H9 (cell line): ENCODE data around the gene MYO5B. TPM values are rescaled to one million over a fixed set of nuclear protein-coding genes. Genes with fewer than 3 reads are reported as not detected.
A peak's percentile ranks its signal among the peaks of the same experiment; 100 is the strongest.

Experiments used
- DNase-seq: peaks from one replicate; pipeline ENCODE4 v3.0.0-alpha.2; 2017
- H2AFZ ChIP-seq: one replicate; pipeline ENCODE4 v1.6.1; 2013; ENCODE audit warnings: mild to moderate bottlenecking, low read length, control low read depth, moderate library complexity
- H2AK5ac ChIP-seq: 2 replicates; pipeline ENCODE4 v1.6.1; 2013; ENCODE audit warnings: low read length, control low read depth, mixed read lengths; ENCODE audit not compliant: insufficient read length
- H2BK120ac ChIP-seq: one replicate; pipeline ENCODE4 v1.6.1; 2013; ENCODE audit warnings: low read depth, mild to moderate bottlenecking, low read length, control low read depth, inconsistent platforms; ENCODE audit not compliant: poor library complexity, severe bottlenecking
- H2BK12ac ChIP-seq: 2 replicates; pipeline ENCODE4 v1.6.1; 2013; ENCODE audit warnings: low read length, control low read depth, mixed read lengths, low read depth; ENCODE audit not compliant: insufficient read length
- H2BK15ac ChIP-seq: 2 replicates; pipeline ENCODE4 v1.6.1; 2013; ENCODE audit warnings: low read depth, low read length, control low read depth
- H2BK20ac ChIP-seq: one replicate; pipeline ENCODE4 v1.6.1; 2013; ENCODE audit warnings: low read depth, mild to moderate bottlenecking, low read length, control low read depth, inconsistent platforms; ENCODE audit not compliant: poor library complexity, severe bottlenecking
- H2BK5ac ChIP-seq: 2 replicates; pipeline ENCODE4 v1.6.1; 2013; ENCODE audit warnings: low read length, control low read depth, mixed read lengths; ENCODE audit not compliant: insufficient read length
- H3K14ac ChIP-seq: 2 replicates; pipeline ENCODE4 v1.6.1; 2013; ENCODE audit warnings: low read length, control low read depth; ENCODE audit not compliant: insufficient read depth
- H3K18ac ChIP-seq: 2 replicates; pipeline ENCODE4 v1.6.1; 2013; ENCODE audit warnings: low read depth, mild to moderate bottlenecking, mixed read lengths, low read length, control low read depth; ENCODE audit not compliant: insufficient read length
- H3K23ac ChIP-seq: 2 replicates; pipeline ENCODE4 v1.6.1; 2013; ENCODE audit warnings: low read length, control low read depth, mixed read lengths, low read depth; ENCODE audit not compliant: insufficient read length
- H3K23me2 ChIP-seq: 2 replicates; pipeline ENCODE4 v1.6.1; 2013; ENCODE audit warnings: low read depth, mild to moderate bottlenecking, mixed read lengths, low read length, control low read depth; ENCODE audit not compliant: insufficient read length, poor library complexity, severe bottlenecking
- H3K27ac ChIP-seq: 2 replicates; pipeline ENCODE4 v1.5.1; 2013; ENCODE audit warnings: low read length, control low read depth, mixed read lengths, low read depth; ENCODE audit not compliant: insufficient read length
- H3K27me3 ChIP-seq: 2 replicates; pipeline ENCODE4 v1.6.1; 2013; ENCODE audit warnings: low read length, control low read depth, inconsistent platforms; ENCODE audit not compliant: insufficient read depth
- H3K4ac ChIP-seq: 2 replicates; pipeline ENCODE4 v1.6.1; 2013; ENCODE audit warnings: low read depth, mild to moderate bottlenecking, control low read depth, inconsistent platforms, low read length, moderate library complexity
- H3K4me1 ChIP-seq: 2 replicates; pipeline ENCODE4 v1.6.1; 2013; ENCODE audit warnings: low read length, control low read depth, inconsistent platforms; ENCODE audit not compliant: insufficient read depth
- H3K4me2 ChIP-seq: 2 replicates; pipeline ENCODE4 v1.6.1; 2013; ENCODE audit warnings: low read length, control low read depth, mixed read lengths; ENCODE audit not compliant: insufficient read length, insufficient read depth
- H3K56ac ChIP-seq: 2 replicates; pipeline ENCODE4 v1.6.1; 2013; ENCODE audit warnings: low read depth, mild to moderate bottlenecking, mixed read lengths, low read length, control low read depth; ENCODE audit not compliant: insufficient read length
- H3K79me1 ChIP-seq: 2 replicates; pipeline ENCODE4 v1.6.1; 2013; ENCODE audit warnings: low read depth, mild to moderate bottlenecking, moderate library complexity, low read length, control low read depth, inconsistent platforms; ENCODE audit not compliant: insufficient read depth, poor library complexity, severe bottlenecking
- H3K79me2 ChIP-seq: 2 replicates; pipeline ENCODE4 v1.6.1; 2013; ENCODE audit warnings: low read length, control low read depth, inconsistent platforms; ENCODE audit not compliant: insufficient read depth
- H3K9ac ChIP-seq: 2 replicates; pipeline ENCODE4 v1.6.1; 2013; ENCODE audit warnings: low read length, control low read depth, mixed read lengths; ENCODE audit not compliant: insufficient read length; ENCODE audit errors: extremely low read depth
- H3K9me3 ChIP-seq: one replicate; pipeline ENCODE4 v1.6.1; 2013; ENCODE audit warnings: low read depth, low read length, inconsistent platforms; ENCODE audit not compliant: control insufficient read depth
- H3T11ph ChIP-seq: one replicate; pipeline ENCODE4 v1.6.1; 2013; ENCODE audit warnings: mild to moderate bottlenecking, low read length, control low read depth, inconsistent platforms
- H4K20me1 ChIP-seq: one replicate; pipeline ENCODE4 v1.6.1; 2013; ENCODE audit not compliant: control insufficient read depth, insufficient read length, insufficient read depth
- H4K5ac ChIP-seq: 2 replicates; pipeline ENCODE4 v1.6.1; 2013; ENCODE audit warnings: low read depth, mild to moderate bottlenecking, mixed read lengths, low read length, control low read depth; ENCODE audit not compliant: insufficient read length
- H4K8ac ChIP-seq: replicated peaks from 2 replicates; pipeline ENCODE4 v1.6.1; 2013; ENCODE audit warnings: low read length, control low read depth, mixed read lengths, low read depth; ENCODE audit not compliant: insufficient read length
- H4K91ac ChIP-seq: 2 replicates; pipeline ENCODE4 v1.6.1; 2013; ENCODE audit warnings: low read depth, mild to moderate bottlenecking, moderate library complexity, mixed read lengths, low read length, control low read depth; ENCODE audit not compliant: insufficient read length
- H3K27ac Mint-ChIP-seq, 3 experiments: 2 replicates in 2 of 3; 3 replicates in 1 of 3; pipeline ENCODE4 v1.8.0; 2020 to 2021; ENCODE audit warnings: mixed read lengths in 3 of 3, mild to moderate bottlenecking in 1 of 3, moderate library complexity in 1 of 3
- H3K27me3 Mint-ChIP-seq: 2 replicates; pipeline ENCODE4 v1.8.0; 2021; ENCODE audit warnings: low read depth, mild to moderate bottlenecking, moderate library complexity, mixed read lengths
- H3K36me3 Mint-ChIP-seq, 3 experiments: 2 replicates in 2 of 3; 3 replicates in 1 of 3; pipeline ENCODE4 v1.8.0; 2020 to 2021; ENCODE audit warnings: low read depth in 3 of 3, mixed read lengths in 3 of 3; ENCODE audit not compliant: insufficient read depth in 1 of 3
- H3K4me1 Mint-ChIP-seq, 2 experiments: 2 replicates each; pipeline ENCODE4 v1.8.0; 2020; ENCODE audit warnings: mixed read lengths in 2 of 2
- H3K4me3 Mint-ChIP-seq, 2 experiments: 2 replicates in 1 of 2; 3 replicates in 1 of 2; pipeline ENCODE4 v1.8.0; 2020 to 2021; ENCODE audit warnings: mild to moderate bottlenecking in 2 of 2, mixed read lengths in 2 of 2, moderate library complexity in 1 of 2
- H3K9me3 Mint-ChIP-seq, 2 experiments: 2 replicates in 1 of 2; 3 replicates in 1 of 2; pipeline ENCODE4 v1.8.0; 2020; ENCODE audit warnings: mild to moderate bottlenecking in 2 of 2, mixed read lengths in 2 of 2, moderate library complexity in 1 of 2
- CTCF ChIP-seq: fragments of 200-600 bp; sonication (generic); conservative IDR thresholded peaks from 3 replicates; pipeline ENCODE4 v1.8.0; 2021; ENCODE audit warnings: antibody characterized with exemption, mild to moderate bottlenecking
- WGBS: extraction: QIAGEN DNeasy Blood & Tissue Kit; methylation state at CpG from one replicate; pipeline ENCODE4 v1.1.7; 2013; ENCODE audit warnings: missing lambda C conversion rate, low lambda C conversion rate, mixed read lengths; ENCODE audit not compliant: insufficient read length; ENCODE audit errors: extremely low coverage; 5-methylcytosine and 5-hydroxymethylcytosine counted together
- microRNA-seq: library from miRNA; unstranded; fragments of <30 nt; microRNA quantifications from one replicate; pipeline ENCODE4, GENCODE V29; 2020; ENCODE audit warnings: borderline microRNAs expressed
- total RNA-seq: library from RNA; stranded (reverse); gene quantifications from 2 replicates; pipeline ENCODE4 v1.2.1, GENCODE V29; 2021

MYO5B gene
- total RNA-seq, 1 experiment from 2014 or later, result 9.3 TPM

- Histone ChIP-seq H3K23ac (no peak overlapping the region), H4K91ac (no peak overlapping the region), H3T11ph (no peak overlapping the region), H3K4me1 (no peaks in the 10 kb centered on the region), H3K27ac (no peak overlapping the region), H2BK12ac (no peak overlapping the region), H2AK5ac (no peak overlapping the region), H3K4me2 (no peak overlapping the region), H2BK15ac (no peak overlapping the region), H2BK5ac (no peak overlapping the region), H3K14ac (no peak overlapping the region), H3K9me3 (no peaks in the 10 kb centered on the region), H2BK20ac (no peak overlapping the region), H4K5ac (no peak overlapping the region), H3K27me3 (no peaks in the 10 kb centered on the region), H4K8ac (no peak overlapping the region), H4K20me1 (no peaks in the 10 kb centered on the region), H2AFZ (no peak overlapping the region), H3K23me2 (no peaks in the 10 kb centered on the region), H3K18ac (no peak overlapping the region), H3K79me1 (no peaks in the 10 kb centered on the region), H3K56ac (no peak overlapping the region), H3K9ac (no peak overlapping the region), H2BK120ac (no peak overlapping the region), H3K4ac (no peak overlapping the region), H3K79me2 (no peaks in the 10 kb centered on the region)
- Mint-ChIP-seq H3K4me3 (no peak overlapping the region), H3K4me1 (peaks cover 3 to 11% of the 10 kb centered on the region in 2 experiments; a peak in 2 of 4 replicates), H3K36me3 (peaks cover 36 to 69% (median 52%) of the 10 kb centered on the region in 3 experiments), H3K9me3 (peaks cover 6 to 16% of the 10 kb centered on the region in 2 experiments; a peak in 4 of 5 replicates), H3K27me3 (peaks cover 4% of the 10 kb centered on the region), H3K27ac (peak overlapping the region in 2 of 3 experiments; percentile 30 to 94; a peak in 4 of 7 replicates)
- WGBS, result no CpG with 5 or more reads among the region's 8 CpGs
- TF ChIP-seq CTCF, result no peak
- no peak for DNase-seq
Measured at GRCh38 chr18:49778826-49779465, 416.0 kb downstream of the MYO5B start.

Small RNAs within 50 kb of the gene (microRNA-seq; reads per million reads assigned to microRNA genes)
- gene MIR4320, result not detected

Other genes with a start within 250 kb of the MYO5B start
- gene CFAP53, start 71.3 kb upstream of the MYO5B start, total RNA-seq, result 0.15 and 0.22 TPM in 2 replicates
- 57.2 and 58.1 TPM in 2 replicates for gene MBD1, start 86.4 kb upstream of the MYO5B start, total RNA-seq
- gene CXXC1, start 92.5 kb upstream of the MYO5B start, total RNA-seq, result 95.9 and 96.3 TPM in 2 replicates
- gene SKA1, start 179.9 kb upstream of the MYO5B start, total RNA-seq, result 20.2 and 20.6 TPM in 2 replicates